Measurements from ENCODE around the gene SLC39A3. TPM values are rescaled to one million over a fixed set of nuclear protein-coding genes. Genes with fewer than 3 reads are reported as not detected.

SLC39A3 gene
- total and polyA plus RNA-seq, 7 donors, result 7.2 to 35.4 (median 17.1) TPM

DNA sequence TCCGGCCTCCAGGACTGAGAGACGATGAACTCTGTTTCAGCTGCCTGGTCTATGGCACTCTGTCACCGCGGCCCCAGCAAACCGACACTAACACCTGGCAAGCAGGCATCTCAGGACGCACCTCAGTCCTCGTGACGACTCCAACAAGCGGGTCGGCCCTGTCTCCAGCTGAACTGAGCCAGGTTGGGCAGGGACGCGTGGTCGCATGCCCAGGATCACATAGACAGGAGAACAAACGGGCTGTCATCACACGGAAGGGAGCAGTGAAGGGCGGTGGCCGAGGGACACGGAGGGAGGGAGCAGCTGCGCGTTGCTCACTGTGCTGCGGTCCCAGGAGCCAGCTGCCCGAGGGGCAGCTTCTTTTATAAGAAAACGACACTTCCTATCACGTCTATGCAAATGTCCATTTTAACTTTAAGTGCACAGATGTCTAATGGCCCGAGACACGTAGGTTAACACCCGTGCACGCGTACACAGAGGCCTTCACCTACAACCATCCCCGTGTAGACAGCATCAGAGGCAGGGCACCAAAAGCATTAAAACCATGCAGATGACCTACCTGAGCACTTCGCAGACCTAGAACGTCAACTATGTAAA lies 34.4 kb upstream of the SLC39A3 start:
- Histone ChIP-seq H3K36me3 (no peaks in the 10 kb centered on the region), H3K27ac (peak overlapping the region in 1 of 4 donors; percentile 70), H3K4me1 (peaks cover 0 to 60% (median 50%) of the 10 kb centered on the region in 4 donors), H3K9me3 (no peaks in the 10 kb centered on the region), H3K4me3 (no peak overlapping the region), H3K27me3 (no peaks in the 10 kb centered on the region)
- WGBS, 2 donors, result 92% methylated on average over 32 of the region's 32 CpGs
- intact Hi-C loops (cut with DNase I), result no loop called here
- TF ChIP-seq CTCF (IDR thresholded peaks at IDR 0.05), result no peak
- TF ChIP-seq POLR2AphosphoS5 (IDR thresholded peaks at IDR 0.05), result no peak
- no peak for TF ChIP-seq EP300 (IDR thresholded peaks at IDR 0.05)
- TF ChIP-seq POLR2A (IDR thresholded peaks at IDR 0.05), result no peak
- no peak for DNase-seq

DNA sequence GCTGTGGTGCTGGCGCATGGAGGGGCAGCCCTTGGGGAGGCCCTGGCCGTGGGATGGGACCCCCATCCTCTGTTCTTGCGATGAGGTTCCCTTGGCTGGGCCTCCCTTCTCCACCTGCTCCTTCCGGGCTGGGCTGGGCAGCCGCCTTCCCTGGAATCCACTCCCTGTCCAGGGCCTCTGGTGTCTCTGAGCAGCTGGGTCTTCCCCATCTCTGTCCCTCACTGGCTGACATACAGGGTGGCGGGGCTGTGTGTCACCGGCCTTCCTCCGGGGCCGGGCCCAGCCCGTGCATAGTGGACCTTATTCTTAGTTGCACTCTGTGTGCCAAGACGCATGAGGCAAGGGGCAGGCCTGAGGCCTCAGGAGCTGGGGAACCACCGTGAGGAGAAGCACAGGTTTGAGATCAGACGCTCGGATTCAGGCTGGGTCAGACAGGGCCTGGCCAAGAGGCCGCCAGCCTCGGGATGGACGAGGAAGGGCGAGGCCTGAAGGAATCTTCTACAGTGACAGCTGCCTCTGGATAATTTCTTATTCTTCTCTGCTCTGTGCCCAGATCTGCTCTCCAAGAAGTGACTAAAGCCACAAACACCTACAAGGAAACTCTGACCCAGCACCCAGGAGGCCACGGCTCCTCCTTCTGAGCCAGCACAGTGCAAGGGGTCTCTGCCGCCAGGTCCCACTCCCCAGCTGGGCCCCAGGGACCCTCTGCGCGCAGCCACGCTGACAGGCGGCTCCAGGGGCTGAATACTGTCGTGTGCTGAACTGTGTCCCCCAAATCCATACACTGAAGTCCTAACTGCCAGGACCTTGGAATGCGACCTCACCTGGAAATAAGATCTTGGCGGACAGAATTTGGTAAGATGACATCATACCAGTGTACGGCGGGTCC lies 32.2 kb upstream of the SLC39A3 start:
- TF ChIP-seq CTCF (IDR thresholded peaks at IDR 0.05), result no peak
- TF ChIP-seq POLR2AphosphoS5 (IDR thresholded peaks at IDR 0.05), result no peak
- TF ChIP-seq POLR2A (IDR thresholded peaks at IDR 0.05), result no peak
- TF ChIP-seq EP300 (IDR thresholded peaks at IDR 0.05), result no peak
- DNase-seq, result no peak
- Histone ChIP-seq H3K4me1 (peaks cover 0 to 54% (median 48%) of the 10 kb centered on the region in 4 donors), H3K36me3 (peaks cover 3 to 18% (median 8%) of the 10 kb centered on the region in 4 donors), H3K27ac (peak overlapping the region; percentile 60 to 76 (median 75)), H3K27me3 (no peaks in the 10 kb centered on the region), H3K4me3 (no peak overlapping the region), H3K9me3 (no peaks in the 10 kb centered on the region)
- WGBS, 2 donors, result 88% methylated on average over 29 of the region's 29 CpGs
- intact Hi-C loops (cut with DNase I), result no loop called here

GRCh38 chr19:2770055-2771013 lies 30.5 kb upstream of the SLC39A3 start:
- peaks cover 19 to 35% (median 24%) of the 10 kb centered on the region in 4 donors for H3K36me3 ChIP-seq
- H3K4me1 ChIP-seq, result peaks cover 0 to 53% (median 46%) of the 10 kb centered on the region in 4 donors
- intact Hi-C loops (cut with DNase I), result no loop called here
- no peak overlapping the region for H3K4me3 ChIP-seq
- H3K9me3 ChIP-seq, result no peaks in the 10 kb centered on the region
- H3K27me3 ChIP-seq, result no peaks in the 10 kb centered on the region
- TF ChIP-seq CTCF (IDR thresholded peaks at IDR 0.05) (no peak), POLR2AphosphoS5 (IDR thresholded peaks at IDR 0.05) (peak in 3 of 4 donors; percentile 32 to 59 (median 46))
- 73 to 88% methylated on average over 40 of the region's 40 CpGs for WGBS, 2 donors
- peak; percentile 88 for DNase-seq
- peak overlapping the region; percentile 60 to 76 (median 75) for H3K27ac ChIP-seq

GRCh38 chr19:2769218-2769617 lies 29.4 kb upstream of the SLC39A3 start:
- H3K27ac ChIP-seq, result peak overlapping the region in 3 of 4 donors; percentile 14 to 76 (median 76)
- no peaks in the 10 kb centered on the region for H3K27me3 ChIP-seq
- WGBS, 2 donors, result 96 to 97% methylated on average over 8 of the region's 8 CpGs
- H3K36me3 ChIP-seq, result peaks cover 28 to 46% (median 35%) of the 10 kb centered on the region in 4 donors
- no peaks in the 10 kb centered on the region for H3K9me3 ChIP-seq
- TF ChIP-seq CTCF (IDR thresholded peaks at IDR 0.05) (no peak), POLR2AphosphoS5 (IDR thresholded peaks at IDR 0.05) (no peak), POLR2A (IDR thresholded peaks at IDR 0.05) (no peak), EP300 (IDR thresholded peaks at IDR 0.05) (no peak)
- intact Hi-C loops (cut with DNase I), result no loop called here
- no peak overlapping the region for H3K4me3 ChIP-seq
- DNase-seq, result no peak
- H3K4me1 ChIP-seq, result peaks cover 0 to 42% (median 37%) of the 10 kb centered on the region in 4 donors

All from sigmoid colon (tissue), 7 donors.